Osteocyte (in vitro differentiated cells): ENCODE measurements around the gene GPR3. TPM values are rescaled to one million over a fixed set of nuclear protein-coding genes. Genes with fewer than 3 reads are reported as not detected.

Source experiments
- DNase-seq: peaks from one replicate; pipeline ENCODE4 v3.0.0; 2021; ENCODE audit warnings: mixed read lengths; ENCODE audit not compliant: unreplicated experiment; ENCODE audit errors: extremely low spot score
- H3K27ac Mint-ChIP-seq: one replicate; pipeline ENCODE4 v1.8.0; 2021; ENCODE audit warnings: mild to moderate bottlenecking, mixed read lengths; ENCODE audit not compliant: unreplicated experiment
- H3K27me3 Mint-ChIP-seq: one replicate; pipeline ENCODE4 v1.8.0; 2021; ENCODE audit warnings: mixed read lengths; ENCODE audit not compliant: unreplicated experiment
- H3K36me3 Mint-ChIP-seq: one replicate; pipeline ENCODE4 v1.8.0; 2021; ENCODE audit warnings: mixed read lengths; ENCODE audit not compliant: unreplicated experiment
- H3K4me1 Mint-ChIP-seq: one replicate; pipeline ENCODE4 v1.8.0; 2021; ENCODE audit warnings: mixed read lengths; ENCODE audit not compliant: unreplicated experiment
- H3K4me3 Mint-ChIP-seq: one replicate; pipeline ENCODE4 v1.8.0; 2021; ENCODE audit warnings: mild to moderate bottlenecking, moderate library complexity, mixed read lengths; ENCODE audit not compliant: unreplicated experiment
- H3K9me3 Mint-ChIP-seq: one replicate; pipeline ENCODE4 v1.8.0; 2021; ENCODE audit warnings: mixed read lengths; ENCODE audit not compliant: unreplicated experiment
- CTCF ChIP-seq: fragments of 200-600 bp; sonication (generic); IDR thresholded peaks from 2 replicates; pipeline ENCODE4 v1.5.0; 2021; ENCODE audit warnings: antibody characterized with exemption, mild to moderate bottlenecking, moderate library complexity
- total RNA-seq: library from RNA; stranded (reverse); gene quantifications from 2 replicates; pipeline ENCODE4 v1.2.1, GENCODE V29; 2021

Gene GPR3
- total RNA-seq, 1 donor from 2014 or later = 0.56 TPM

GRCh38 chr1:27360159-27361043, 32.0 kb upstream of the GPR3 start:
- peaks cover 20% of the 10 kb centered on the region for H3K4me1 Mint-ChIP-seq
- no peak for DNase-seq
- H3K9me3 Mint-ChIP-seq = no peaks in the 10 kb centered on the region
- H3K36me3 Mint-ChIP-seq = peaks cover 37% of the 10 kb centered on the region
- no peak overlapping the region for H3K4me3 Mint-ChIP-seq
- H3K27ac Mint-ChIP-seq = no peak overlapping the region
- TF ChIP-seq CTCF = no peak
- no peaks in the 10 kb centered on the region for H3K27me3 Mint-ChIP-seq

- no peak overlapping the region for H3K4me3 Mint-ChIP-seq
- peaks cover 33% of the 10 kb centered on the region for H3K36me3 Mint-ChIP-seq
- no peaks in the 10 kb centered on the region for H3K9me3 Mint-ChIP-seq
- no peak overlapping the region for H3K27ac Mint-ChIP-seq
- H3K4me1 Mint-ChIP-seq = peaks cover 20% of the 10 kb centered on the region
- H3K27me3 Mint-ChIP-seq = no peaks in the 10 kb centered on the region
- no peak for TF ChIP-seq CTCF
- no peak for DNase-seq
Observed at GRCh38 chr1:27361044-27361402, 31.4 kb upstream of the GPR3 start.

GRCh38 chr1:27361553-27361952, 30.9 kb upstream of the GPR3 start:
- no peak overlapping the region for H3K27ac Mint-ChIP-seq
- no peak overlapping the region for H3K4me3 Mint-ChIP-seq
- H3K9me3 Mint-ChIP-seq = no peaks in the 10 kb centered on the region
- H3K36me3 Mint-ChIP-seq = peaks cover 33% of the 10 kb centered on the region
- TF ChIP-seq CTCF = no peak
- H3K4me1 Mint-ChIP-seq = peaks cover 20% of the 10 kb centered on the region
- DNase-seq = no peak
- H3K27me3 Mint-ChIP-seq = no peaks in the 10 kb centered on the region

GRCh38 chr1:27363766-27364695, 28.4 kb upstream of the GPR3 start:
- H3K9me3 Mint-ChIP-seq = no peaks in the 10 kb centered on the region
- no peak overlapping the region for H3K4me3 Mint-ChIP-seq
- DNase-seq = no peak
- H3K27ac Mint-ChIP-seq = no peak overlapping the region
- H3K36me3 Mint-ChIP-seq = peaks cover 29% of the 10 kb centered on the region
- H3K27me3 Mint-ChIP-seq = no peaks in the 10 kb centered on the region
- peaks cover 30% of the 10 kb centered on the region for H3K4me1 Mint-ChIP-seq
- no peak for TF ChIP-seq CTCF
